Measurements from ENCODE around the gene LYPLAL1. TPM values are rescaled to one million over a fixed set of nuclear protein-coding genes. Genes with fewer than 3 reads are reported as not detected.
"Not testable (repeated sequence)": the region's sequence is repeated elsewhere in the genome, so short reads cannot be mapped to it uniquely, and the experiment has no call there.

Gene LYPLAL1
- total RNA-seq, 1 experiment from 2014 or later: 20.7 TPM

GRCh38 chr1:219189952-219190351 lies 16.3 kb downstream of the LYPLAL1 start (continued):
- TF ChIP-seq ZNF425 (CRISPR knock-in tag; conservative IDR thresholded peaks at IDR 0.05) (no peak), ZNF671 (CRISPR knock-in tag; IDR thresholded peaks at IDR 0.05) (no peak), E2F1 (CRISPR knock-in tag; IDR thresholded peaks at IDR 0.05) (no peak), JUN (CRISPR knock-in tag; IDR thresholded peaks at IDR 0.05) (no peak), EMX1 (CRISPR knock-in tag; IDR thresholded peaks at IDR 0.05) (no peak), NR1H2 (CRISPR knock-in tag; IDR thresholded peaks at IDR 0.05) (no peak), E2F5 (CRISPR knock-in tag; IDR thresholded peaks at IDR 0.05) (no peak), ZMAT4 (CRISPR knock-in tag; IDR thresholded peaks at IDR 0.05) (no peak), USF2 (CRISPR knock-in tag; IDR thresholded peaks at IDR 0.05) (no peak)

GRCh38 chr1:219190605-219191004 lies 16.9 kb downstream of the LYPLAL1 start:
- DNase-seq (ENCODE audit: low spot score): no peak
- H3K9me3 Mint-ChIP-seq: peaks cover under 1% of the 10 kb centered on the region; the same call in 1 of the 2 replicates
- POLR2A ChIA-PET: no interaction called here
- CTCF ChIA-PET: no interaction called here
- no peaks in the 10 kb centered on the region for H3K36me3 Mint-ChIP-seq
- H3K4me3 Mint-ChIP-seq: no peak overlapping the region
- peaks cover 13% of the 10 kb centered on the region for H3K4me1 Mint-ChIP-seq
- no peak for TF ChIP-seq TEAD1 (CRISPR knock-in tag; IDR thresholded peaks at IDR 0.05)
- TF ChIP-seq KAT7 (CRISPR knock-in tag; IDR thresholded peaks at IDR 0.05; ENCODE audit: borderline replicate concordance): no peak
- no peak for TF ChIP-seq E2F1 (CRISPR knock-in tag; IDR thresholded peaks at IDR 0.05)
- TF ChIP-seq FOXK1 (CRISPR knock-in tag; IDR thresholded peaks at IDR 0.05): no peak
- no peak for TF ChIP-seq PRDM15 (CRISPR knock-in tag; IDR thresholded peaks at IDR 0.05)
- TF ChIP-seq CREB1 (CRISPR knock-in tag; IDR thresholded peaks at IDR 0.05): no peak
- no peak for TF ChIP-seq ZNF416 (CRISPR knock-in tag; IDR thresholded peaks at IDR 0.05)
- TF ChIP-seq CDX4 (CRISPR knock-in tag; IDR thresholded peaks at IDR 0.05; ENCODE audit: borderline replicate concordance): no peak
- TF ChIP-seq MYBL2 (CRISPR knock-in tag; IDR thresholded peaks at IDR 0.05): no peak
- no peak for TF ChIP-seq NR1H2 (CRISPR knock-in tag; IDR thresholded peaks at IDR 0.05)
- ATAC-seq: no peak
- no peaks in the 10 kb centered on the region for H3K27me3 Mint-ChIP-seq (ENCODE audit: low read depth)
- no peak overlapping the region; the same call in 1 of the 2 replicates for H3K27ac Mint-ChIP-seq

GRCh38 chr1:219195833-219196232 lies 22.2 kb downstream of the LYPLAL1 start:
- H3K4me3 Mint-ChIP-seq; H3K4me1 Mint-ChIP-seq; H3K27me3 Mint-ChIP-seq (ENCODE audit: low read depth); ATAC-seq; H3K9me3 Mint-ChIP-seq; CTCF ChIA-PET; POLR2A ChIA-PET; DNase-seq (ENCODE audit: low spot score); H3K27ac Mint-ChIP-seq: not testable (repeated sequence)
- peaks cover 15% of the 10 kb centered on the region for H3K36me3 Mint-ChIP-seq

Data from WTC11 (cell line).